Calu3 (cell line): ENCODE results near the gene LPCAT2. TPM values are rescaled to one million over a fixed set of nuclear protein-coding genes. Genes with fewer than 3 reads are reported as not detected.

Experiments used
- BruUV-seq: library from RNA; stranded (reverse); fragments of 400-500 nt; replicated peaks from 2 replicates; lab custom pipeline; 2021; lab: Mats Ljungman, UMichigan
- CTCF ChIA-PET: fragments of 300-600 bp; sonication (Branson Sonifier 250); formaldehyde crosslinking; loops from one replicate; lab custom pipeline; 2022; ENCODE audit warnings: antibody characterized with exemption; lab: Charles Lee
- DNase-seq: peaks from one replicate; pipeline ENCODE4 v3.0.0; 2022
- H3K27ac Mint-ChIP-seq: one replicate; pipeline ENCODE4 v1.8.0; 2022; ENCODE audit warnings: mixed read lengths; ENCODE audit not compliant: unreplicated experiment
- H3K27me3 Mint-ChIP-seq: one replicate; pipeline ENCODE4 v1.8.0; 2022; ENCODE audit warnings: mixed read lengths; ENCODE audit not compliant: unreplicated experiment
- H3K36me3 Mint-ChIP-seq: one replicate; pipeline ENCODE4 v1.8.0; 2022; ENCODE audit warnings: mild to moderate bottlenecking, moderate library complexity, mixed read lengths; ENCODE audit not compliant: insufficient read depth, unreplicated experiment
- H3K4me1 Mint-ChIP-seq: one replicate; pipeline ENCODE4 v1.8.0; 2022; ENCODE audit warnings: mild to moderate bottlenecking, low read depth, mixed read lengths; ENCODE audit not compliant: unreplicated experiment
- H3K4me3 Mint-ChIP-seq: one replicate; pipeline ENCODE4 v1.8.0; 2022; ENCODE audit warnings: mild to moderate bottlenecking, low read depth, moderate library complexity, mixed read lengths; ENCODE audit not compliant: unreplicated experiment
- H3K9me3 Mint-ChIP-seq: one replicate; pipeline ENCODE4 v1.8.0; 2022; ENCODE audit warnings: low read depth, mixed read lengths; ENCODE audit not compliant: unreplicated experiment
- intact Hi-C: fragments of 100-400 bp; cut with micrococcal nuclease; formaldehyde crosslinking; loops from one replicate; pipeline ENCODE4 v1.10.0; 2022; ENCODE audit not compliant: unreplicated experiment
- total RNA-seq: library from RNA; stranded (reverse); gene quantifications from 2 replicates; pipeline ENCODE4 v1.2.3, GENCODE V29; 2022
- TF ChIP-seq, protein P1 (sequence below): fragments of 200-600 bp; IDR thresholded peaks from one replicate; pipeline ENCODE4 v1.8.0; 2022; ENCODE audit warnings: antibody characterized with exemption; ENCODE audit not compliant: unreplicated experiment

Gene LPCAT2
- total RNA-seq, 1 experiment from 2014 or later, result 10.0 TPM

DNA sequence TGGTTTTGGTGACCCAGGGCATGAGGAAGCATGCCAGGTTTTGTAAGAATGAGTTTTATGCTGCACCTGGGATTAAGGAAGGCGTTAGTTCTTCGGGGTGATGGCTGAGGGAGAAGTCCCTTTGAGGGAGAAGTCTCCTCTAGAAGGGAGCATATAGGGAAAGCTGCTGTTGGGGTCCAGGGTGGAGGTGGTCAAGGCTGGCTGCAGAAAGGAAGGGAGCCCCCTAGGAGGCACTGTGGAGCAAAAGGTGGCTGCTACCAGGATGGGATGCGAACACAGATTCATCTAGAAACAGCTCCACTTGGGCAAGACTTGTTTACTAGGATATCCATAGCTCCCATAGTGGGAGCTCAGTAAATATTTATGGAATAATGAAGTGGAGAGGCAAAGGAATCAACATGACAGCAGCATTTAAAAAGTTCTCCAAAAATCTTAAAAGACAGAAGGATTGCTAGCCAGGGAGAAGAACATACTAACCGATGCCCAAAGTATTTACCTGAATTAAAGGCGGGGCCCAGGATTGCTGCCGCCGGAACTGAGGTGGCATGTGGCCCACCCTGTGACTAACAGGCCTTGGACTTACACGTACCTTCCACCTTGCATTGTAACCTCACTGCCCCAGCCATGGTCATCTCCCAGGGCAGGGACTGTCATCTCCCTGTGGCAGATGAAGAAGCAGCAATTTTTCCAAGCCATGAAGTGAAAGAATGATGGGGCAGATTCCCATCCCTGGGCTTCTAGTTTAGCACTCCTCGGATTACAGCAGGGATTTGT, 7.1 kb upstream of the LPCAT2 start:
- Mint-ChIP-seq H3K4me3 (no peak overlapping the region), H3K27me3 (no peaks in the 10 kb centered on the region), H3K36me3 (no peaks in the 10 kb centered on the region), H3K4me1 (peaks cover 43% of the 10 kb centered on the region), H3K9me3 (no peaks in the 10 kb centered on the region), H3K27ac (peak overlapping the region; percentile 14)
- intact Hi-C loops, result no loop called here
- CTCF ChIA-PET, result interaction anchor here (0.5 to 1.7 kb wide), 5 partner anchors 8 to 140 kb away, joined by 3 to 4 read pairs (median 3); no protein-coding TSS in a partner anchor
- DNase-seq, result peak; percentile 33
- TF ChIP-seq, protein P1, sequence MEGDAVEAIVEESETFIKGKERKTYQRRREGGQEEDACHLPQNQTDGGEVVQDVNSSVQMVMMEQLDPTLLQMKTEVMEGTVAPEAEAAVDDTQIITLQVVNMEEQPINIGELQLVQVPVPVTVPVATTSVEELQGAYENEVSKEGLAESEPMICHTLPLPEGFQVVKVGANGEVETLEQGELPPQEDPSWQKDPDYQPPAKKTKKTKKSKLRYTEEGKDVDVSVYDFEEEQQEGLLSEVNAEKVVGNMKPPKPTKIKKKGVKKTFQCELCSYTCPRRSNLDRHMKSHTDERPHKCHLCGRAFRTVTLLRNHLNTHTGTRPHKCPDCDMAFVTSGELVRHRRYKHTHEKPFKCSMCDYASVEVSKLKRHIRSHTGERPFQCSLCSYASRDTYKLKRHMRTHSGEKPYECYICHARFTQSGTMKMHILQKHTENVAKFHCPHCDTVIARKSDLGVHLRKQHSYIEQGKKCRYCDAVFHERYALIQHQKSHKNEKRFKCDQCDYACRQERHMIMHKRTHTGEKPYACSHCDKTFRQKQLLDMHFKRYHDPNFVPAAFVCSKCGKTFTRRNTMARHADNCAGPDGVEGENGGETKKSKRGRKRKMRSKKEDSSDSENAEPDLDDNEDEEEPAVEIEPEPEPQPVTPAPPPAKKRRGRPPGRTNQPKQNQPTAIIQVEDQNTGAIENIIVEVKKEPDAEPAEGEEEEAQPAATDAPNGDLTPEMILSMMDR, result no peak
- BruUV-seq, result no TSS peak

DNA sequence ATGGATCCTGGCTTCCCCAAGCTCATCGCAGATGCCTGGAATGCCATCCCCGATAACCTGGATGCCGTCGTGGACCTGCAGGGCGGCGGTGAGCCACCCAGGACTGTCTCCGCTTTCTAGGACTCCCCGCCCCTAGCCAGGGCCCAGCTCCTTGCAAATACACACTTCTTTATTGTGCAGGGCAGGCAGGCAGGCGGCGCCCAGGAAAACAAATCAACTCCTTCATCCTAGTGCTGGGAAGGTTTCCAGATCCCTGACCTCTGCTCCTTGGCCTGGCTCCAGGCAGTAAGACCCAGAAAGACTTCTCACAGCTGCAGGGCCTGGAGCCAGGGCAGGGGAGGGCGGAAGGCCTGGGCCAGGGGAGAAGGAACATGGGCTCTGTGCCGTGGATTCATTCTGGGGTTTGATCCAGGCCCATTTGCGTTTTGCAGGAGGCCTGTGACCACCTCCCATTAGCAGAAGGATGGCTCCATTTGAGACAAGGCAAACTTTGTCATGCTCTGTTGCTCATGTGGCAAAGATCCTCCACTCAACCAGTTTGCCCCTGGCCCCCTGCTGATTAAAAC, 6.0 kb upstream of the LPCAT2 start:
- TF ChIP-seq, protein P1, result no peak
- H3K9me3 Mint-ChIP-seq, result no peaks in the 10 kb centered on the region
- no peak overlapping the region for H3K4me3 Mint-ChIP-seq
- DNase-seq, result peak; percentile 65
- intact Hi-C loops, result no loop called here
- no peaks in the 10 kb centered on the region for H3K36me3 Mint-ChIP-seq
- no peak overlapping the region for H3K27ac Mint-ChIP-seq
- peaks cover 2% of the 10 kb centered on the region for H3K27me3 Mint-ChIP-seq
- BruUV-seq, result no TSS peak
- peaks cover 43% of the 10 kb centered on the region for H3K4me1 Mint-ChIP-seq
- CTCF ChIA-PET, result interaction anchor here (0.5 kb wide), 1 partner anchor 59 kb away, joined by 3 read pairs; no protein-coding TSS in a partner anchor

DNA sequence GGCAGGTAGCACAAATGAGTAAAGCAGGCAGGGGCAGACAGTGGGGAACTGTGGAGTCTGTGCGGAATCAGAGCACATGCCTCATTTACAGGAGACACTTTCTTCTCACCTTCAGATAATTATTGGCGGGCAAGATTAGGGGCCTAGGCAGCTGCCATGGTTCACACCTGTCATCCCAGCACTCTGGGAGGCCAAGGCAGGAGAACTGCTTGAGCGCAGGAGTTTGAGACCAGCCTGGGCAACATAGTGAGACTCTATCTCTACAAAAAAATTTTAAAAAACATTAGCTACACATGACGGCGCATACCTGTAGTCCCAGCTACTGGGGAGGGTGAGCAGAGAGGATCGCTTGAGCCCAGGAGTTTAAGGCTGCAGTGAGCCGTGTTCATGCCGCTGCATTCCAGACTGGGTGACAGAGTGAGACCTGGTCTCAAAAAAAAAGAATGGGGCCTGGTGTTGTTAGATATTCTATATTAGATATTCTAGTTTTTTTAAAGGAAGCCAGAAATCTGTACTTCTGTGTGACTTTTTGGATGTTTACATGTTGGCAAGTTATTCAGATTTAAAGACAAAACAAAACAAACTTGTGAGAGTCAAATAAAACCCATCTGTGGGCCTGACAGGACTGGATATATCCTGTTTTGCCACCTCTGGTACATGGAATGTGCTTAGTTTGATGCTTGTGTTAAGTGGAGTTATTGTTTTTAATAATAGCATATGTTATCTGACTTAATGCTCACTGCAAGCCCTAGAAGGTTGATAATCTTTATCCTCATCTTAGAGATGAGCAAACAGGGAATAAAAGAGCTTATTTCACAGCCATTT, 4.9 kb upstream of the LPCAT2 start:
- Mint-ChIP-seq H3K9me3 (no peaks in the 10 kb centered on the region), H3K4me1 (peaks cover 43% of the 10 kb centered on the region), H3K4me3 (no peak overlapping the region), H3K27ac (no peak overlapping the region), H3K36me3 (peaks cover 3% of the 10 kb centered on the region), H3K27me3 (peaks cover 12% of the 10 kb centered on the region)
- TF ChIP-seq, protein P1, result no peak
- CTCF ChIA-PET, result interaction anchor here (1.4 kb wide), 1 partner anchor 39 kb away, joined by 5 read pairs; no protein-coding TSS in a partner anchor
- BruUV-seq, result no TSS peak
- intact Hi-C loops, result no loop called here
- no peak for DNase-seq

DNA sequence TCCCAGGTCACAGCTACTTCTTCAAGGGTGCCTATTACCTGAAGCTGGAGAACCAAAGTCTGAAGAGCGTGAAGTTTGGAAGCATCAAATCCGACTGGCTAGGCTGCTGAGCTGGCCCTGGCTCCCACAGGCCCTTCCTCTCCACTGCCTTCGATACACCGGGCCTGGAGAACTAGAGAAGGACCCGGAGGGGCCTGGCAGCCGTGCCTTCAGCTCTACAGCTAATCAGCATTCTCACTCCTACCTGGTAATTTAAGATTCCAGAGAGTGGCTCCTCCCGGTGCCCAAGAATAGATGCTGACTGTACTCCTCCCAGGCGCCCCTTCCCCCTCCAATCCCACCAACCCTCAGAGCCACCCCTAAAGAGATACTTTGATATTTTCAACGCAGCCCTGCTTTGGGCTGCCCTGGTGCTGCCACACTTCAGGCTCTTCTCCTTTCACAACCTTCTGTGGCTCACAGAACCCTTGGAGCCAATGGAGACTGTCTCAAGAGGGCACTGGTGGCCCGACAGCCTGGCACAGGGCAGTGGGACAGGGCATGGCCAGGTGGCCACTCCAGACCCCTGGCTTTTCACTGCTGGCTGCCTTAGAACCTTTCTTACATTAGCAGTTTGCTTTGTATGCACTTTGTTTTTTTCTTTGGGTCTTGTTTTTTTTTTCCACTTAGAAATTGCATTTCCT, 3.4 kb upstream of the LPCAT2 start:
- no TSS peak for BruUV-seq
- intact Hi-C loops, result no loop called here
- Mint-ChIP-seq H3K36me3 (peaks cover 9% of the 10 kb centered on the region), H3K9me3 (no peaks in the 10 kb centered on the region), H3K4me3 (no peak overlapping the region), H3K4me1 (peaks cover 40% of the 10 kb centered on the region), H3K27me3 (peaks cover 28% of the 10 kb centered on the region), H3K27ac (no peak overlapping the region)
- DNase-seq, result no peak
- TF ChIP-seq, protein P1, result no peak
- CTCF ChIA-PET, result interaction anchor here (0.5 to 1.4 kb wide), 3 partner anchors 41 to 290 kb away, joined by 3 to 5 read pairs (median 3); no protein-coding TSS in a partner anchor
